HG03521 (cell line): ENCODE measurements around the gene LARGE1.

Source experiments
- ATAC-seq: cut with Tn5 transposase; IDR thresholded peaks from one replicate; pipeline ENCODE4 v1.9.1; 2021; ENCODE audit warnings: mild to moderate bottlenecking, moderate library complexity; ENCODE audit not compliant: unreplicated experiment

Gene LARGE1

DNA sequence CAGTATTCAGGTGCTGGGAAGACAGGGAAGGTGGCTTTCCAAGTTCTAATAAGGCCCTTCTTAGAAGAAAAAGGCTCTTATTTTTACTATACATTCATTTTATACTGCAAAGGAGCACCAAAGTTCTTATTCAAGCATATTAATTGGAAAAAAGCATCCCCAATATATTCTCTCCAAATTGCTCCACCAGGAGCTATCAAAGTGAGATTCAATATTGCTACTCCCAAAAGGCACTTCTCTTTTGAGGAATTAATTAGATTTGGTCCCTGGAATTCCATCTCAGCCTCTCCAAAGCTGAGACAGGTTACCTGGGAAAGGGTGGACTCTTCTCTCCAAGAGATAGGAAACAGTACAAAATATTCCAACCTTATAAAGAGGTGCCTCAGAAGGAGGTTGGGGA is 134.1 kb downstream of the LARGE1 start:
- ATAC-seq: no peak

GRCh38 chr22:33785283-33785968 is 134.8 kb downstream of the LARGE1 start:
- no peak for ATAC-seq

GRCh38 chr22:33781411-33781810 is 138.9 kb downstream of the LARGE1 start:
- no peak for ATAC-seq

GRCh38 chr22:33780531-33781136 is 139.6 kb downstream of the LARGE1 start:
- no peak for ATAC-seq

GRCh38 chr22:33779243-33779642 is 141.0 kb downstream of the LARGE1 start:
- ATAC-seq: no peak

DNA sequence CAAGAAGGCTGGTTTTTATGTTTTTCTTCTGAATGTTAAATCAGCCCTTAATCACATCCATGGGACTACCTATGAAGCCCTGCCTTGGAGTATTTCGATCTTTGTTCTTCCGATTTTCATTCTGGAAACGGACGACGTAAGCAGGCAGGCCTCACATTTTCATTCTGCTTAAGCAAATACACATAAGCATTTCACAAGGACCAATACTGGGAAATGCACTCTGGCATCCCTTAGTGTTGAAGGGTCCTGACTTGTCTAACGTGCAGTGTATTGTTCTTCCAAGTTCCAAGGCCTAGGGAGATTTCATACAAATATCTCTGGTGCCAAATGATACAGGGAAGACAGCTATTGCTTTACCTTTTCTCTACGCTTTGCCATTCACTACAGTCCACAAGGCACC is 143.8 kb downstream of the LARGE1 start:
- ATAC-seq: no peak

DNA sequence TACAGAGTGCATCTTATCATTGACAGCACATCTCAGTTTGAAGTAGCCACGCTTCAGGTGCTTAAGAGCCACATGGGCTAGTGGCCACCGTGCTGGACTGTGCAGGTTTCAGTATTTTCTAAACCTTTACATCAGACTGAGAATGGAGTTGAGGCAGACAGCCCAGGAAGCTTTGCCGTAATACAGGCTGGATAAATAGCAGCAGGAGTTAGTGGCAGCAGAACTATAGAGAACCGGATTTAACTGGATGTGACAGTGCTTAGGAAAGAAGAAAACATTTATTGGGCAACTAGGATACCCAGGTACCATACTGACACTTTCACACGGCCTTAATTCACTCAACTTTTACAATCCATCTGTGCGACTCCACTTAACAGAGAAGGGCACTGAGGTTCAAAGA is 145.5 kb downstream of the LARGE1 start:
- no peak for ATAC-seq

GRCh38 chr22:33772745-33773144 is 147.5 kb downstream of the LARGE1 start:
- ATAC-seq: no peak

DNA sequence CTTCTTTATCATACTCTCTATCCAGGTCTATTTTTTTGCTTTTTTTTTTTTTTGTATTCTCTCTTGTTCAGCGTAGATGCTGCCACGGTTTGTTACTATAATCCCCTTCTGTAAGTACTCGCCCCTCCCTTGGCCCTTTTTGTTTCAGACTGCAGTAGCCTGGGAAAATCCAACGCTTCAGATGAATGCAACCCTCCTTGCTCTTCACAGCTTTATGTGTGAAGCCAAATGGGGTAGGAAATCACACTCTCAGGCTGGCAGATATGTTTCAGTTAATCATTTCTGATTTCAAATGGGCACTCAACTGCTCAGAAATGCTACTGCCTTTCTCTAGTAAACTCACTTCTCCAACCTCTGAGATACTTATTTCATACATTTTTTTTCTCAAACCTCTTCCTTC is 149.1 kb downstream of the LARGE1 start:
- ATAC-seq: no peak

DNA sequence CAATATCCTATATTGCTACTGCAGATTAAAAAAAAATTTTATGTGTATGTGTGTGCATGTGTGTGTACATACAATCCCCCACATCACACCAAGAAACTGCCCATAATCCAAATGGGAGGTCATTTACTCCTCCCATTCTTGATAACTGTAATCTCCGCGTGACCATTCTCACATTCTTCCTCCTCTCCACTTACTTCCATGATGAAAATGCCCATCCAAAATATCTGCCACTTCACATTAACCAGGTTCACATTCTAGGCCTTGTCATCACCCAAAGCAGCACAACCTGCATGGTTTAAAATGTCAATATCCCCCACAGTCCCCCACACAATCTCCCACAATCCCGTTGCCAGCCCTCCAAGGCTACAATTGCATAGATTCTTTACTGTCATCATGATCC is 149.6 kb downstream of the LARGE1 start:
- no peak for ATAC-seq

GRCh38 chr22:33766091-33766490 is 154.2 kb downstream of the LARGE1 start:
- no peak for ATAC-seq

GRCh38 chr22:33758961-33759360 is 161.3 kb downstream of the LARGE1 start:
- no peak for ATAC-seq

GRCh38 chr22:33757802-33758483 is 162.3 kb downstream of the LARGE1 start:
- no peak for ATAC-seq

DNA sequence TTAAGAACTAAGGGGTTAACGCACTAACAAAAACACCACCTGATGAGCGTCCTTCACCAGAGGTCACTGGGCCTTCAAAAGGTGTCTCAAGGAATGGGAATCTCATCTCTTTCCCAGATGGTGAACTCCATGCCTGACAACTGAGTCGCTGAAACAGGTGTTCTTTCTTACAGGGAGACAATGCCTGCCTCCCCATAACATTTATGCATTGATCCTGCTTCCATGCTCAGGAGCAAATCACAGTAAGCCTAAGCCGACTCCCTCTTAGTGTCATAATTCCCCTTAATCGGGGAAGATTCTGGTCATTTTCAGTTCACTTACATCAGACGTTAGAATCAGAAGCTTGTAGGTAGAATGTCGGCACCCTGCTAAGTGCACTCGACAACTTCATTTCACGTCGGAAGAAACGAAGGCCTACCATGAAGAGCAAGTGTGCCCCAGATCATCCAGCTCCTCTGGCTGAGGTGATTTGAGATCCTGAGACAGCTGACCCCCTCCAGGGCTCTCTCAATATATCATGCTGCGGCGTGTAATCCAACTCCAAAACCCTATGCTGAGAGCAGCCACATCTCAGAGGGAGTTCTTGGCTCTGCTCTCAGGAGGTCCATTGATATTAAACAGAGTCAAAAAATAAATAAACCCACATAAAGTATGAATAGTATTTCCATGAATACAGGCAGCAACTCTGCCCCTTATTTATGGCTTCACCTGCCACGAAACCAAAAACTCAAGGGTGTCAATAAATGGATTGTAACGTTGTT is 163.1 kb downstream of the LARGE1 start:
- no peak for ATAC-seq

GRCh38 chr22:33756508-33756949 is 163.7 kb downstream of the LARGE1 start:
- ATAC-seq: no peak

- ATAC-seq: no peak
Measured at GRCh38 chr22:33748714-33749113, 171.6 kb downstream of the LARGE1 start.

DNA sequence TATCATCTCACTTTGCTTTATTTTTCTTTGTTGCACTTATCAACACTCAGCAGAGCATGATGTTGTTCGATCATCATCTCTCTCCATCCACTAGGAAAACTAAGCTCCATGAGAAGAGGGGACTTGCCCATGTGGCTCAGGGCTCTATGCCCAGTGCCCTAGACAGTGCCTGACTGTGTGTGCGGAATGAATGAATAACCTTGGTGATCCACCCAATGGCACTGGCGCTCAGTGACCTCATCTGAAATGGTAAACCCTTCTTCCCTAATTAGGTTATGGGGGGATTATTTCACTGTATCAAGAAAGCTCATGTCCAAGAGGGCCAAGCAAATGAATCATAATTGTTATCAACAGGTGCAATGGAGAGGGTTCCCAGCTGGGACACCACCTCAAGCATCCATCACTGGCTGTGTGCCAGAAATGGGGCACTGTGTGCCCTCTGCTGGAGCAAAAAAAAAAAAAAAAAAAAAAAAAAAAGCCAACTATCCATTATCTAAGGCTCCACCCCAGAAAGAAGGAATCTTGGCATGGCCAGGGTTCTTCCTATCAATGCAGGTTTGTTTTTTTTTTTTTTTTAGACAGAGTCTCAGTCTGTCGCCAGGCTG is 172.6 kb downstream of the LARGE1 start:
- ATAC-seq: no peak

DNA sequence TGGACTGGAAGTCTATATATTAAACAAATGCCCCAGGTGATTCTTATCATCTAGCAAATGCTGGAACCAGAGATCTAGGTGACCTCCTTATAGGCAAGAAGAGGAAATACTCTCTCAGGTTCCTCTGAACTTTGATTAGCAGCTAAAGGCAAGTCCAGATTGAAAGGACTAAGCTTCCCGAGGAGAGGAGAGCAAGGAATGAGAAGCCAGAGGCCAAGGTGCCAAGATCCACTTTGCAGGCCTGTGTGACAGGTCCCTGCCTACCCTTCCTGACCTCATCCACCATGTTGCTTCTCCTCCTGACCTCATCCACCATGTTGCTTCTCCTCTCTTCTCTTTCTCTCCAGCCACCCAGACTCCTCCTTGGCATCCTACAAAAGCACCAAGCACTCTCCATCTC is 173.2 kb downstream of the LARGE1 start:
- no peak for ATAC-seq

DNA sequence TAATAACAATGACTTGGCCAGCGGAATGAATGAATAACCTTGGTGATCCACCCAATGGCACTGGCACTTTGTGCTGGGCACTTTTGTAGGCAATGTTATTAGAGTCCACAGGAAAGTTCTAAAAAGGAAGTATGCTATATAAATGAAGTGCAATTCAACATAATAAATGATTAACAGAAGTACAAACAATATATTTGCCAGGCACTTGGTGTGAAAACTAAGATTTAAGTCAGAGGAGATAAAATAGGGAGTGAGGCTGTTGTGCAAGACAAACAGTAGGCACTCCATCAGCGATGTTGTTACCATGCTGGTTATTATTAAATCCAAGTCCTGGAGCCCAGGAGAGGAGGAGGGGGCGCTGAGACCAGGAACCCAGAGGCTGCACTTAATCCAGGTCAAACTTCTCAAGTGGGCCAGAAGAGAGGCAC is 173.8 kb downstream of the LARGE1 start:
- ATAC-seq: no peak

DNA sequence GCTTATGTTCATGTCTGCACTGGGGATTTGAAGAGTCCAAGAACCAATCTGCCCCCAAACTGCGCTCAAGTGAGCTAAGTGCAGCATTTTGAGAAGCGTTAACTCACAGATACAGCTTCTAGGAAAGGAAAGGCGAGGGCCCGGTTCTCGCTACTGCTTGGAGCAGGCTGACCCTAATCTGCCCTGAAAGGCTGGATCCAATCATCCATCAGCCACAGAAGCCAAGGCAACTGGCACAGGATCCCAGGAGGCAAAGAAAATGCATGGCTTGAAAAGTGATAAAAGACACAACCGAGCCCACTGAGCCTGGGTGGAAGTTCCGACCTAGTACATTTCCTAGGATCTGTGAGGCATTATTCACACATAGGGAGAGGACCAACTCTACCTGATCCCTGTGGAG is 174.8 kb downstream of the LARGE1 start:
- no peak for ATAC-seq

DNA sequence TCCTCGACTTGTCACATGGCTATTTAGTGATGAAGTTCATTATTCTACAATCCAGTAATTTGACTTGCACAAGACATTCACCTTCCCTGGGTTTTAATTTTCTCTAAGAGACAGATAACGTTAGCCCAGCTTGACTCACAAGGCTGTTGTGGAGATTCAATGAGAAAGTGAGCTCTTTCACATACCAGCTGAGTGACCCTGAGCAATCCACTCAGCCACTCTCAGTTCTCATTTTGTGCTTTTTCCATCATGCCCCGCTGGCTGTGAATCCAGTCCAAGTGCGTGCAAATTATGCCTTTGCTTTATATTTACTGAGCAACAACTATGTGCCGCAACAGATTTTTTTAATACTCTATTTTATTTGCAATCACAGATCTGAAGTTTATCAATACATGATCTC is 176.5 kb downstream of the LARGE1 start:
- ATAC-seq: no peak
